BJ (cell line): ENCODE measurements around the gene HDAC9. TPM values are rescaled to one million over a fixed set of nuclear protein-coding genes. Genes with fewer than 3 reads are reported as not detected.

Source experiments
- CTCF ChIA-PET: fragments of 350-600 bp; formaldehyde crosslinking; extraction: SDS; loops from one replicate; lab custom pipeline; 2021; ENCODE audit warnings: antibody characterized with exemption, inconsistent platforms; lab: Yijun Ruan, JAX
- POLR2A ChIA-PET: fragments of 300-600 bp; sonication (Branson Sonifier 250); formaldehyde crosslinking; extraction: SDS; loops from one replicate; lab custom pipeline; 2021; ENCODE audit warnings: antibody characterized with exemption; lab: Charles Lee
- DNase-seq: peaks from one replicate; pipeline ENCODE4 v3.0.0-alpha.2; 2011; ENCODE audit warnings: low read depth
- H3K27me3 ChIP-seq: 2 replicates; pipeline ENCODE4 v1.6.0; 2011; ENCODE audit warnings: low read length; ENCODE audit not compliant: control insufficient read depth, insufficient read depth
- H3K36me3 ChIP-seq: 2 replicates; pipeline ENCODE4 v1.5.1; 2011; ENCODE audit warnings: low read length; ENCODE audit not compliant: control insufficient read depth, insufficient read depth
- H3K4me3 ChIP-seq: 2 replicates; pipeline ENCODE4 v1.5.1; 2011; ENCODE audit warnings: low read depth, mild to moderate bottlenecking, control low read depth, low read length
- polyA plus RNA-seq: library from polyadenylated mRNA; depleted of rRNA; stranded (reverse); fragments of >200 nt; gene quantifications from 2 replicates; pipeline ENCODE4 v1.2.3, GENCODE V29; 2011
- TF ChIP-seq, protein P1 (sequence below): IDR thresholded peaks from 2 replicates; pipeline ENCODE4 v1.5.1; 2011; ENCODE audit warnings: low read depth, mild to moderate bottlenecking, control low read depth, inconsistent platforms, low read length, moderate library complexity; ENCODE audit not compliant: insufficient read depth

HDAC9 gene
- polyA plus RNA-seq, 1 experiment = 14.7 TPM

DNA sequence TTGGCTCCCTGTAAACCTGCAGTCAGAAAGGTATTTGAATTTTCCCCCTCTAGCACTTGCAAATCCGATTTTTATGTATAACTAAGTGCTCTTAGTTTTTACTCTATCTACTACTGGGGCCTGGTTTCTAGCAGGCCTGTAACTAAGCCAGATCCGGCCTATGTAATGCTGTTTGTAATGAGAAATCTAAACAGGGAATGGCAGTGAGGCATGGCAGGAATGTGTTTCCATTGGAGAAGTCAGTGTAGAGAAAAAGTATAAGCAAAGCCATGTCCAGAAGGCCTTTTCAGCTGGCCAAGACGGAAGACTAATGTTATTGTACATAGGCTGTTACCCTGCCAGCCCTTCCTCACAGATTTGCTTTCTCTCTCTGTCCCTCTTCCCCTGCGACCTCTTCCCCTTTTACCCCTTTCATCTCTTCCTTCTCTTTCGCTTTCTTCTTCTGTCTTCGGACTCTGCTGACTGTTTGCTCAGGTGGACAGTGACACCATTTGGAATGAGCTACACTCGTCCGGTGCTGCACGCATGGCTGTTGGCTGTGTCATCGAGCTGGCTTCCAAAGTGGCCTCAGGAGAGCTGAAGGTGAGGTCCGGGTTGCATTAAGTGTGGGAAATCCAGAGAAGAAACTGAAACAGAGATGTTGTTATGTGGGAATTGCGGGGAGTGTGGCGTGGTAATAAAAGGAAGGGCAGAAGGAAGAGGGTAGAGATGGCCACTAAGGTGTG, 297.5 kb downstream of the HDAC9 start:
- H3K4me3 ChIP-seq = no peak overlapping the region
- POLR2A ChIA-PET = no interaction called here

GRCh38 chr7:18796216-18796615, 300.7 kb downstream of the HDAC9 start:
- CTCF ChIA-PET = interaction anchor here (0.9 kb wide), 1 partner anchor 9 kb away, joined by 4 read pairs; no protein-coding TSS in a partner anchor
- POLR2A ChIA-PET = no interaction called here
- Histone ChIP-seq H3K4me3 (no peak overlapping the region), H3K27me3 (no peaks in the 10 kb centered on the region), H3K36me3 (no peaks in the 10 kb centered on the region)
- TF ChIP-seq, protein P1, sequence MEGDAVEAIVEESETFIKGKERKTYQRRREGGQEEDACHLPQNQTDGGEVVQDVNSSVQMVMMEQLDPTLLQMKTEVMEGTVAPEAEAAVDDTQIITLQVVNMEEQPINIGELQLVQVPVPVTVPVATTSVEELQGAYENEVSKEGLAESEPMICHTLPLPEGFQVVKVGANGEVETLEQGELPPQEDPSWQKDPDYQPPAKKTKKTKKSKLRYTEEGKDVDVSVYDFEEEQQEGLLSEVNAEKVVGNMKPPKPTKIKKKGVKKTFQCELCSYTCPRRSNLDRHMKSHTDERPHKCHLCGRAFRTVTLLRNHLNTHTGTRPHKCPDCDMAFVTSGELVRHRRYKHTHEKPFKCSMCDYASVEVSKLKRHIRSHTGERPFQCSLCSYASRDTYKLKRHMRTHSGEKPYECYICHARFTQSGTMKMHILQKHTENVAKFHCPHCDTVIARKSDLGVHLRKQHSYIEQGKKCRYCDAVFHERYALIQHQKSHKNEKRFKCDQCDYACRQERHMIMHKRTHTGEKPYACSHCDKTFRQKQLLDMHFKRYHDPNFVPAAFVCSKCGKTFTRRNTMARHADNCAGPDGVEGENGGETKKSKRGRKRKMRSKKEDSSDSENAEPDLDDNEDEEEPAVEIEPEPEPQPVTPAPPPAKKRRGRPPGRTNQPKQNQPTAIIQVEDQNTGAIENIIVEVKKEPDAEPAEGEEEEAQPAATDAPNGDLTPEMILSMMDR = no peak
- DNase-seq = no peak

More for the DNA sequence above, 297.5 kb downstream of the HDAC9 start:
- no peaks in the 10 kb centered on the region for H3K36me3 ChIP-seq
- no peak for DNase-seq
- TF ChIP-seq, protein P1 = no peak
- CTCF ChIA-PET = no interaction called here
- H3K27me3 ChIP-seq = no peaks in the 10 kb centered on the region

DNA sequence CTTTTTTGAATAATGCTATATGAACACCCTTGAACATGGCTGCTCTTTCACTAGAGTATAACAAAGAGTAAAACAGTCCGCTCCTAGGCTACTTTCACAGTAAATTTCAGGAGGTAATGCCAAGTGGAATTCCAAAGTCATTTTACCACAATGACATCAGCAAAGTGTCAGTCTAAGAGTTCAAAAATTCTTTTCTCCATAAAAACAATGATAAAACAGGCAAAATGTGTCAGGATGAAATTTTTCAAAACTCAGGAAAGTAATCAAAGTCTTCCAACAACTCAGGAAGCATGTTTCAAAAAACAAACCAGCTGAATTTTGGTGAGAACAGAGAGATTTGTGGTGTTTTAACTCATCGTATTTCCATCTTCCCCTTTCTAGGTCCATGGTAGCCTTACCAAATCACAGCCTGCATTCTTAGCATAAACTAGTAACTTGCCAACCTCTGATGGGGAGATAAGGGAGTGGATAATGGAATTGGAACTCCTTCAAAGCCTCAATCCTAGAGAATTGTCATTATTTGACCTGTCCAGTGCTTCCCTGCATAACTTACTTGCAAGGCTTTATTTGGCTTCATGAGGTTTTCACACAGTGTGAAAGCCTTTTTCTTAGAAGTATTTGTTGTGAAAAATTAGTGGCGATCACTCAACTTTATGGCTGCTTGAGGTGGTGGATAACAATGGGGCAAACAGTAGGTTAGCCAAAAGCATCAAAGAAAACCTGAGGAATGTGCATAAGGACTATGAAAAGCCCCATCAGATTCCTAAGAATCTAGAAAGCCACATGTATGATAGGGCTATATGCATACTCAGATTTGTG, 302.7 kb downstream of the HDAC9 start:
- POLR2A ChIA-PET = no interaction called here
- CTCF ChIA-PET = interaction anchor here (0.6 kb wide), 1 partner anchor 281 kb away, joined by 3 read pairs; no protein-coding TSS in a partner anchor
- TF ChIP-seq, protein P1 = no peak

GRCh38 chr7:18799899-18800298, 304.4 kb downstream of the HDAC9 start:
- ChIA-PET CTCF (interaction anchor here (0.8 kb wide), 1 partner anchor 15 kb away, joined by 3 read pairs; no protein-coding TSS in a partner anchor), POLR2A (no interaction called here)
- TF ChIP-seq, protein P1 = no peak
- DNase-seq = no peak
- Histone ChIP-seq H3K27me3 (no peaks in the 10 kb centered on the region), H3K4me3 (no peak overlapping the region), H3K36me3 (no peaks in the 10 kb centered on the region)

More for the DNA sequence above, 302.7 kb downstream of the HDAC9 start:
- H3K36me3 ChIP-seq = no peaks in the 10 kb centered on the region
- H3K4me3 ChIP-seq = no peak overlapping the region
- DNase-seq = no peak
- no peaks in the 10 kb centered on the region for H3K27me3 ChIP-seq

DNA sequence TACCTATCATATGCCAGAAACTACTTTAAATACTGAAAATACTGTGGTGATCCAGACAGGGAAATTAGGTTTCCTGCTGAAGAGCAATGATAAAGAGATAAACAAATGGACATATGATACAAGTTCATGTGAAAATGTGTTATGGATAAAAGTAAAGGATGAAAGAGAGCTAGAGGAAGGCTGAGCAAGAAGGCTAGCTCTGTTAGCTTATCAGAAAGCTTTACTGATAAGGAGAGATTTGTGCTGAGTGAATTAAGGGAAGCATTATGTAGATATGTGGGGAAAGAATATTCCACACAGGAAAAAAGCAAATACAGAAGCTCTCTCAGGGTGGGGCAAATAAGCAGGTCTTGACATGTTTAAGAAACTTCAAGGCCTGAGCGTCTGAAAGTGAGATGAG, 308.4 kb downstream of the HDAC9 start:
- POLR2A ChIA-PET = no interaction called here
- no peak for DNase-seq
- no peaks in the 10 kb centered on the region for H3K36me3 ChIP-seq
- TF ChIP-seq, protein P1 = no peak
- no peak overlapping the region for H3K4me3 ChIP-seq
- CTCF ChIA-PET = interaction anchor here (0.6 to 2.3 kb wide), 2 partner anchors 9 to 190 kb away, joined by 3 to 6 read pairs; no protein-coding TSS in a partner anchor
- no peaks in the 10 kb centered on the region for H3K27me3 ChIP-seq
